GM11168 (cell line): ENCODE results near the gene RAB26.

Experiments
- in situ Hi-C: fragments of 300-500 bp; cut with MboI; formaldehyde crosslinking; loops from one replicate; pipeline ENCODE4 v1.12.0; 2022; ENCODE audit warnings: low sequenced_read_pairs; ENCODE audit not compliant: unreplicated experiment

The RAB26 gene

GRCh38 chr16:2157480-2158261 lies 9.2 kb downstream of the RAB26 start:
- in situ Hi-C loops, result no loop called here

DNA sequence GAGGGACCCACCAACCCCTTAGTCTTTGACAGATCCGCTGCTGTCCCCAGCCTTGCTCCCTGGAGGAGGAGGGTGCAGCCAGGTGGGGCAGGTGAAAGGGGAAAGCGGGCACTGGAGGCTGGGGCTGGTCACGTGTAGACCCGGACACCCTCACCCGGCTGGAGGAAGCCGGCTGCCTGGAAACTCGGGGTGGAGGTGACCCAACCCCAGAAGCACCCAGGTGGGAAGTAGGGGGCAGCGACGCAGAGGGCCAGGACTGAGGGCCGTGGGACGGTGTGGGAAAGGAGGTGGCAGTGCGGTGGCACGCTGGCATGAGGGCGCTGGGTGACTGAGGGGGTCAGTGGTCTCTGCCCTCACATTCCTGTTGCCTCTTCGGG lies 9.8 kb downstream of the RAB26 start:
- in situ Hi-C loops, result no loop called here

GRCh38 chr16:2159175-2159838 lies 10.9 kb downstream of the RAB26 start:
- in situ Hi-C loops, result no loop called here

GRCh38 chr16:2160915-2161551 lies 12.6 kb downstream of the RAB26 start:
- in situ Hi-C loops, result no loop called here

- in situ Hi-C loops, result no loop called here
Measured at GRCh38 chr16:2161911-2162310, 13.5 kb downstream of the RAB26 start.

DNA sequence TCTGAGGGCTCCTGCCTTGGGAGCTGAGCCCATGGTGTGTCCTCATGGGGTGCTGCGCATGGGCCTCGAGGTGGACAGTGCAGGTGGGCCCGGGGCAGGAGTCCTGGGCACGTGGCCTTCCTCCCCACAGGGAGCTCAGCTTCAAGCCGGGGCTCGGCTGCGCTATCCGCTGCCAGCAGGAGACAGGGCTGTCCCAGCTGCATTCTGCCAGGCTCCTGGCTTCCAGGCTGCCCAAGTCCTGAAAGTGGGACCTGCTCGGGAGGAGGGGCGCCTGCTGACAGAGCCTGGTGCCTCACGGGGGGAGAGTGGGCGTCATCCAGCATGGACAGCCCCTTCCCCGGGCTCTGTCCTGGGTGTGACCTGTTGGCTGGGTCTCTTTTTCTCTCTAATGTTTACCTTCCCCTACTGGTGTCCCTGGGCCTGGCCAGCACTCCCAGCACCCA lies 14.3 kb downstream of the RAB26 start:
- in situ Hi-C loops, result no loop called here

DNA sequence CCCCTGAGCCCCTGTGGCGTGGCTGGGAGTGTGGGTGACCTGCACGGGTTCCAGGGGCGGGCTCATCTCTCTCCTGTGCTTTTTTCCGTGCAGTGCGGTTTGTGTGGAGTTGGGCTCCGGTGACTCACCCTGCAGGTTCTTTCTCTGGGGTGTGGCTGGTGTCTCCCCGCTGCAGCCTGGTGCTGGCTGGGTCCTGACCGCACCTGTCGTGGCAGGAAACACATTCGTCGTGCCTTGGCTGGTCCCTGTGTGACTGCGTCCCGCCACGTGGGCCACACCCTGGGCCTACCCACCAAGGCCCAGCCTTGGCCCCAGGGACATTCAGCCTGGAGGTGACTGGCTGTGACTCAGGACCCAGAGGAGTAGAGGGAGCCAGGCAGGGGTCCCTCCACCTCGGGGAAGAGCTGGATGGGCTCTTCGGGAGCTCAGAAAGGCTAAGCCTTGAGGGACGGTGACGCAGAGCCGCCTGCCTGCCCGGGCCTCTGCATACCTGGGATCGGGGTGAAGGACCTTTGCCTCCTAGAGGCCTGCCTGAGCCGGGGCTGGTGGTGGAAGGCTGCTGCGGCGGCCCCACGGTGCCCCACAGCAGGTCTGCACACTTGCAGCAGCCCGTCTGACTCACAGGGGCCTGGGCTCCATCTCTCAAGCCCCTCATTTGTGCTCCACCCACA lies 14.9 kb downstream of the RAB26 start:
- in situ Hi-C loops, result no loop called here

- in situ Hi-C loops, result no loop called here
Measured at GRCh38 chr16:2165861-2166260, 17.4 kb downstream of the RAB26 start.

DNA sequence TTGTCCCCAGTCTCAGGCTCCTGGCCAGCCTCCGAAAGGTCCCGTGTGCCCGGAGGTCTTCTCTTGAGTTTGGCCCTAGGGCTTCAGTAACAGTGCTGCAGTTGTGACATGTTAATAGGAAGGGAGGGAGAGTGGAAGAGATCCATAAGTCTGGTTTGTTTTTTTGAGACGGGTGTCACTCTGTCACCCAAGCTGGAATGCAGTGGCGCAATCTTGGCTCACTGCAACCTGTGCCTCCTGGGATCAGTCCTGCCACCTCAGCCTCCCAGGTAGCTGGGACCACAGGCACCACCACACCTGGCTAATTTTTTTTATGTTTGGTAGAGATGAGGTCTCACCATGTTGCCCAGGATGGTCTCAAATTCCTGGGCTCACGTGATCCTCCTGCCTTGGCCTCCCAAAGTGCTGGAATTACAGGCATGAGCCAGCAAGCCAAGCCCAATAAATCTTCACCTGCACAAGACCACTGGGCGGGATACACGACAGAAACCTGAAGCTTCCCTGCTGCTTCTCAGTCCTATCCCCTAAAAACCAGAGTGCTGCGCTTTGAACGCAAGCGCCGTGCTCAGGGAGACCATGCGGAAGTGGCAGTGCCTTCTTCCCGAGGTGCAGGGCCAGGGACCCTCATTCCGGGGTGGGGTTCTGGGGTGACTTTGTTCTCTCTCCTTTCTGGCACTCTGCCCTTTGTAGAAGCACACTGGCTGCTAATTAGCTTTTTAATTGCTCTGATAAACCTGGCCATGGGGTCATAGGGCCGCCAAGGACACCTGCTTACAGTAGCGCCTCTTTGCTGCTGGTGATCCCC lies 18.0 kb downstream of the RAB26 start:
- in situ Hi-C loops, result no loop called here

DNA sequence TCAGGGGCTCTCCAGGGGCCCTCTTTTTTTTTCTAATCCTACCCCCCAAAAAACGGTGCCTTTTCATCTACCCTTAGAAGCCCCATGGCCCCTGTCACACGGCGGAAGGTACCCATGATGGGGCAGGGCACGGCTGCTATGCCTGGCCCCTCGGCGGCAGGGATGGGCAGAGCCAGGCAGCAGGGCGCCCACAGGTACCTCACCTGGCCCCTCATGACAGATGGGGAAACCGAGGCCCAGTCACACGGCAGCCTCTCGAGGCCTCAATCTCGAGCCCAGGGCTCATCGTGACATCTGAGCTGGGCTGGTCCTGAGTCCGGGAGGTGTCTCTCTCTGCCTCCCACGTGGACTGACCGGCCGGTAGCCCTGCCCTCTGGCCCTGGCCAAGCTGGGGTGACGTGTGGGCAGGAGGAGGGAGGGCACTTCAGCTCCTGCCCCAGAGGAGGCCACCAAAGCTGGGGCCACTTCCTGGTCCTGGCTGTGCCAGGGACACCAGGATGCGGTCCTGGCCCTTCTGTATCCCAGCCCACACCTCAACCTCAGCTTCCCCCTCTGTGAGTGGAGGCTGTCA lies 18.7 kb downstream of the RAB26 start:
- in situ Hi-C loops, result no loop called here

DNA sequence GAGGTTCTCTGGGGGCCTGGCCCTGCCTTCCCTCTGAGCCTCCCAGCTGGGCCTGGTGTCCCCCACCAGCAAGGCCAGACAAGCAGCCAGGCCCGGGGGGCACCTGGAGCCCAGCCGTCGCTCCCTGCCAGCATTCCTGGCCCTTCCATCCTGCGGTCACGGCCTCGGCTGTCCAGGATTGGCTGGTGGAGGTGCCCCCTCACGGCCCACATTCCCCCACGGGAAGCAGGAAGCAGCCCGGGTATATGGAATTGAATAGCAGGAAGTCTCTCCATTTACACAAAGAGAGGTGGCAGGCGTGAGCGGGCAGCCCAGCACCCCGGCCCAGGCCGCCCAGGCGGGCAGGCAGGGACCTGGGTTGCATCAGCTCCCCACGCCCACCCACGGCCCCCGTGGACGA lies 21.7 kb downstream of the RAB26 start:
- in situ Hi-C loops, result no loop called here

DNA sequence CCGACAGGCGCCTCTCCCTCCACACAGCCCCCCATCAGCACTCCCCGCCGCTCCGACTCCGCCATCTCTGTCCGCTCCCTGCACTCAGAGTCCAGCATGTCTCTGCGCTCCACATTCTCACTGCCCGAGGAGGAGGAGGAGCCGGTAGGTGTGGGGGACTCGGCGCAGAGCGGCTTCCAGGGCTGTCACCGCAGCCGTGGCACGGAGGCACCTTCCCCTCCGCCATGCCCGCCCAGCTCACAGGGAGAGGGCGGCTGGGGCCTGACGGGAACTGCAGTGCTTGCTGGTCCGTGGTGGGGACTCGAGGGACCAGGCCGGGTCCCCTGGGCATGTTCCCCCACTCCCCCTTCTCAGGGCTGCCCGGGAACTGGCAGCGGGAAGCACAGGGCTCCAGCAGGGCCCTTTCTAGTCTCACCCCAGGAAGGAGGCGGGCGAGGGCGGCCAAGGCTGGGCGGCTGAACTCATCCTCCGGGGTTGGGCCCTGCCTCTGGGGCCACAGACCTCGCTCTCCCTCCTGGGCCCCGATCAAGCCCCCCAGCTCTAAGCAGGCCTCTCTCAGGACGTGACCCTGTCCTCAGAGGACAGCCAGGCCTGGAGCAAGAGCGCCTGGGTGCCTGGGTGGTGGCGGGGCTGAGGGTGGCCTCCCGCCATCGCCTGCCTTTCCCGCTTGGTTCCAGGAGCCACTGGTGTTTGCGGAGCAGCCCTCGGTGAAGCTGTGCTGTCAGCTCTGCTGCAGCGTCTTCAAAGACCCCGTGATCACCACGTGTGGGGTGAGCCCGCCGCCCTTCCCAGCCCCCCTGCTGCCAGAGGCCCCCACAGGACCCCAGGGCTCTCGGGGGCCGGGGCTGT lies 22.4 kb downstream of the RAB26 start:
- in situ Hi-C loops, result no loop called here

- in situ Hi-C loops, result no loop called here
Measured at GRCh38 chr16:2171601-2172178, 23.3 kb downstream of the RAB26 start.

- in situ Hi-C loops, result no loop called here
Measured at GRCh38 chr16:2172688-2173335, 24.4 kb downstream of the RAB26 start.

DNA sequence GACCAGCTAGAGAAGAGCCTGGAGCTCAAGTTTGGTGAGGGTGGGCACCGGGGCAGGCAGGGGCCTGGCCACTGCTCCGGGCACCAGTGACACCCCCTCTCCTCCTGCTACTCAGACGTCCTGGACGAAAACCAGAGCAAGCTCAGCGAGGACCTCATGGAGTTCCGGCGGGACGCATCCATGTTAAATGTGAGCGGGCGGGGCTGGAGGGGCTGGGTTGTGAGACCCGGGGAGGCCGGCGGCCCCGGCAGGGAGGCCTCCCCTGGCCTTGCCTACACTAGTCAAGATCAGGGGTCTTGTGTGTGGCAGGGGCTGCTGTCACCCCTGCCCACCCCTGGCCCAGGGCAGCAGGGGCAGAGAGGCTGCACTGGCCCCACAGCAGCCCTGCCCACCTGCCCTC lies 24.9 kb downstream of the RAB26 start:
- in situ Hi-C loops, result no loop called here

DNA sequence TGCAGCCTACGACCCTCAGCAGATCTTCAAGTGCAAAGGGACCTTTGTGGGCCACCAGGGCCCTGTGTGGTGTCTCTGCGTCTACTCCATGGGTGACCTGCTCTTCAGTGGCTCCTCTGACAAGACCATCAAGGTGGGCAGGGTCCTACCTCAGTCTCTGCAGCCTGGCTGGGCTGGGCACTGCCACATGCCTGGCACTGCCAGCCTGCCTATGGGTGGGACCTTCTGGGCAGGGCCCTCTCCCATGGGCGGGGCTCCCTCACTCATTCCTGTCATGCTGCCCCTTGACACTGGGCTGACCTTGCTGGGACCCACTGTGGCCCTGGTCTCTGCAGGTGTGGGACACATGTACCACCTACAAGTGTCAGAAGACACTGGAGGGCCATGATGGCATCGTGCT lies 25.5 kb downstream of the RAB26 start:
- in situ Hi-C loops, result no loop called here

GRCh38 chr16:2174396-2175131 lies 26.1 kb downstream of the RAB26 start:
- in situ Hi-C loops, result no loop called here
